ENCODE measurements around the gene APOL6. TPM values are rescaled to one million over a fixed set of nuclear protein-coding genes. Genes with fewer than 3 reads are reported as not detected.

The APOL6 gene
- total RNA-seq, 1 donor from 2014 or later, result 20.9 TPM

DNA sequence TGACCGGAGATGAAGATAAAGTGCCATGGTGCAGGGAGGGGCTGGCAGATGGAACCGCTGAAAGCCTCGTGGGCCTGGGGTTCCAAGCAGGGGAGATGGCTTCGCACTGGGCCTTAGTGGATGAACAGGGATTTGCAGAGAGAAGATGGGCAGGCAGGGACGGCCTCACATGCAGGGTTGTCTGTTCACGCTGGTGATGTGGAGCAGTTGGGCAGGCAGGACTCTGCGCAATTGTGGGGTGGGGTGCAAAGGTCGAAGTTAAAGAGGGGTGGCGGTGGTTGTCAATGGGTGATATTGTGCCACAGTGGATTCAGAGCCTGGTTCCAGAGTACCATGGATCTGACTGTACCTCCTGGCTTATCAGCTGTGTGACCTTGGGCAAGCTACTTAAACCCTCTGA is 39.0 kb upstream of the APOL6 start:
- peaks cover 15% of the 10 kb centered on the region for H3K27me3 ChIP-seq (ENCODE audit: control insufficient read depth, insufficient read depth, low read length)
- TF ChIP-seq, protein P1, sequence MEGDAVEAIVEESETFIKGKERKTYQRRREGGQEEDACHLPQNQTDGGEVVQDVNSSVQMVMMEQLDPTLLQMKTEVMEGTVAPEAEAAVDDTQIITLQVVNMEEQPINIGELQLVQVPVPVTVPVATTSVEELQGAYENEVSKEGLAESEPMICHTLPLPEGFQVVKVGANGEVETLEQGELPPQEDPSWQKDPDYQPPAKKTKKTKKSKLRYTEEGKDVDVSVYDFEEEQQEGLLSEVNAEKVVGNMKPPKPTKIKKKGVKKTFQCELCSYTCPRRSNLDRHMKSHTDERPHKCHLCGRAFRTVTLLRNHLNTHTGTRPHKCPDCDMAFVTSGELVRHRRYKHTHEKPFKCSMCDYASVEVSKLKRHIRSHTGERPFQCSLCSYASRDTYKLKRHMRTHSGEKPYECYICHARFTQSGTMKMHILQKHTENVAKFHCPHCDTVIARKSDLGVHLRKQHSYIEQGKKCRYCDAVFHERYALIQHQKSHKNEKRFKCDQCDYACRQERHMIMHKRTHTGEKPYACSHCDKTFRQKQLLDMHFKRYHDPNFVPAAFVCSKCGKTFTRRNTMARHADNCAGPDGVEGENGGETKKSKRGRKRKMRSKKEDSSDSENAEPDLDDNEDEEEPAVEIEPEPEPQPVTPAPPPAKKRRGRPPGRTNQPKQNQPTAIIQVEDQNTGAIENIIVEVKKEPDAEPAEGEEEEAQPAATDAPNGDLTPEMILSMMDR (IDR thresholded peaks at IDR 0.05; ENCODE audit: insufficient read depth, low read length, poor library complexity, severe bottlenecking), result no peak
- no peak overlapping the region for H3K4me3 ChIP-seq (ENCODE audit: low read depth, low read length)
- H3K36me3 ChIP-seq (ENCODE audit: control insufficient read depth, insufficient read depth, low read length), result no peaks in the 10 kb centered on the region
- DNase-seq (ENCODE audit: low read depth), result no peak

DNA sequence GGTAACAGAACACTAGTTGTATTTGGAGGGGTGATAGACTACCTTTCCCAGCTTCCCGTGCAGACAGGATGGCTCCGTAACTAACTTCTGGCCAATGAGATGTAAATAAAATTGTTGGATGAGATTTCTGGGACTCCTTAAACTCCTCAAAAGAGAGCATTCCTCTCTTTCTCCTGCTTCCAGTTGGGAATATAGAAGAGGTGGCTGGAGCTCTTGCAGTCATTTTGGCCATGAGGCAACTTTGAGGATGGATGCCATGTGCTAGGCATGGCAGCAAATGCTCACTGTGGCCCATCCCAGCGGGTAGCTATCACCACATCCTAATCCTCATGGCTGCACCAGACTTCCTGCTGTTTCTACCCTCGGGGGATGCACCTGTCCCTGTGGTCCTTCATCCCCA is 38.5 kb upstream of the APOL6 start:
- Histone ChIP-seq H3K4me3 (ENCODE audit: low read depth, low read length) (no peak overlapping the region), H3K36me3 (ENCODE audit: control insufficient read depth, insufficient read depth, low read length) (no peaks in the 10 kb centered on the region), H3K27me3 (ENCODE audit: control insufficient read depth, insufficient read depth, low read length) (peaks cover 15% of the 10 kb centered on the region)
- TF ChIP-seq, protein P1 (IDR thresholded peaks at IDR 0.05; ENCODE audit: insufficient read depth, low read length, poor library complexity, severe bottlenecking), result no peak
- no peak for DNase-seq (ENCODE audit: low read depth)

DNA sequence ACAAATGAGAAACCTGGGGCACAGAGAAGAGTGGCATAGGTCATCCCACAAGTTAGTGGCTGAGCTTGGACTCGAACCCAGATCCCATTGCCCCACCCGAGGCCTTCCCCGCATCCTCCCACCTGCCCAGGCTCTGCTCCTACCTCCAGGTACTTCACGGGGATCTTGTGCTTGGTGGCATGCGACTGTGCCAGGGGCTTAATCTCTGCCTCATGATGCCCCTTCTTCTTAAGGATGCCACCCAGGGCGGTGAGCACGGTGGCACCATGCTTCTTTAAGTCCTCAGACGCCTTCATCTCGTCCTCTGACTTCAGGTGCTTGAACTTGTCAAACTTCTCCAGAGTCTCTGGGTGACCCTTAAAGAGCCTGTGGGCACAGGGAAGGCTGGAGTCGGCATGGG is 37.5 kb upstream of the APOL6 start:
- no peak for DNase-seq (ENCODE audit: low read depth)
- TF ChIP-seq, protein P1 (IDR thresholded peaks at IDR 0.05; ENCODE audit: insufficient read depth, low read length, poor library complexity, severe bottlenecking), result no peak
- Histone ChIP-seq H3K4me3 (ENCODE audit: low read depth, low read length) (no peak overlapping the region), H3K36me3 (ENCODE audit: control insufficient read depth, insufficient read depth, low read length) (no peaks in the 10 kb centered on the region), H3K27me3 (ENCODE audit: control insufficient read depth, insufficient read depth, low read length) (peaks cover 15% of the 10 kb centered on the region)

DNA sequence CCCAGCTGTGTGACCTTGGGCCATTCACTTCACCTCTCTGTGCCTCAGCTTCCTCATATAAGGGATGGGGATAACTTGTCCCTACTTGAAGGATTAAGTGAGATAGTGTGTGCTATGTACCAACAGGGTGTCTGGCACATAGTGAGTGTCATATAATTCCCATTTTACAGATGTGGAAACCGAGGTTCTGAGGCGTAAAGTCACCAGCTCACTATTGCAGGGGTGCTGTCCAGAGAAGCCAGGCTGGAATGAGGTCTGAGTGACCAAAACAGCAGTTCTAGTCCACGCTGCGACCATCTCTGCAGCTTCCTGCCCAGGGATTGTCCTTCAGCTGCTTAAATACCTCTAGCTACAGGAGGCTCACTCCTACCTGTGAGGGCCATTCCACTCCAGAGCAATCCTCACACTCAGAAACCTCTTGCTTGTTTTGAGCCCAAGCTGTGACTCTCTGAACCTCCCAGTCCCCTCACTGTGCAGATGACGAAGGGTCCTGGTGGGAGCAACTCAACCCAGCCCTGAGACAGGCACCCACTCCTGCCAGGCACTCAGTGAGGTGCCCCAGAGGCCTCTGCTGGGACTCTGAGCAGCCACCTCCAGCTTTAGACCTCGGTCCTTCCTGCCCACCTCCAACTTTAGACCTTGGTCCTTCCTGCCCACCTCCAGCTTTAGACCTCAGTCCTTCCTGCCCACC is 36.9 kb upstream of the APOL6 start:
- DNase-seq (ENCODE audit: low read depth), result no peak
- Histone ChIP-seq H3K27me3 (ENCODE audit: control insufficient read depth, insufficient read depth, low read length) (peaks cover 13% of the 10 kb centered on the region), H3K36me3 (ENCODE audit: control insufficient read depth, insufficient read depth, low read length) (no peaks in the 10 kb centered on the region), H3K4me3 (ENCODE audit: low read depth, low read length) (no peak overlapping the region)
- TF ChIP-seq, protein P1 (IDR thresholded peaks at IDR 0.05; ENCODE audit: insufficient read depth, low read length, poor library complexity, severe bottlenecking), result no peak

DNA sequence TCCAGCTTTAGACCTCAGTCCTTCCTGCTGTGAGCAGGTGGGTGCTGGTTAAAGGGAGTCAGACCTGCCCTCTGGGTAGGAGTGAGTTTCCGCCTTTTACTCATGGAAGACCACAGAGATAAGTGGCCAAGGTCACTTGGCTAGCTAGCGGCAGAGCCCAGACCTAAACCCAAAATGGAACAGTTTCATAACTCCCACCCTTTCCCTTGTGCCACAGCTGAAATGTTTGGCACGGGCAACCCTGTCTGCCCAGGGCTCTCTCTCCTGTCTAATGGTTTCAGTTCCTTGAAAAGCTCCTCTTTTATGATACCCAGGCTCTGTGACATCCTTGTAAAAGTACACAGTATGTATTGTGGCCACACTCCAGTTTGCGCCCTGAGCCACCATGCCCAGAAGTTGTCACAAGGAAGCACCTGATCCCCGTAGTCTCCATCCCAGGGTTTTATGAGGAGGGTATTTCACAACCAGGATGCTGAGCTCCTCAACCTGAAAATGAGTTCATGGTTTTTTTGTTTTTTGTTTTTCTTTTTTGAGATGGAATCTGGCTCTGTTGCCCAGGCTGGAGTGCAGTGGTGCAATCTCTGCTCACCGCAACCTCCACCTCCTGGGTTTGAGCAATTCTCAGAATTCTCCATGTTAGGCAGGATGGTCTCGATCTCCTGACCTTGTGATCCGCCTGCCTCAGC is 36.2 kb upstream of the APOL6 start:
- no peak for DNase-seq (ENCODE audit: low read depth)
- no peaks in the 10 kb centered on the region for H3K36me3 ChIP-seq (ENCODE audit: control insufficient read depth, insufficient read depth, low read length)
- H3K27me3 ChIP-seq (ENCODE audit: control insufficient read depth, insufficient read depth, low read length), result peaks cover 15% of the 10 kb centered on the region
- TF ChIP-seq, protein P1 (IDR thresholded peaks at IDR 0.05; ENCODE audit: insufficient read depth, low read length, poor library complexity, severe bottlenecking), result no peak
- H3K4me3 ChIP-seq (ENCODE audit: low read depth, low read length), result no peak overlapping the region
